ENCODE data around the gene PGPEP1. TPM values are rescaled to one million over a fixed set of nuclear protein-coding genes. Genes with fewer than 3 reads are reported as not detected.

The PGPEP1 gene, protein sequence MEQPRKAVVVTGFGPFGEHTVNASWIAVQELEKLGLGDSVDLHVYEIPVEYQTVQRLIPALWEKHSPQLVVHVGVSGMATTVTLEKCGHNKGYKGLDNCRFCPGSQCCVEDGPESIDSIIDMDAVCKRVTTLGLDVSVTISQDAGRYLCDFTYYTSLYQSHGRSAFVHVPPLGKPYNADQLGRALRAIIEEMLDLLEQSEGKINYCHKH
- 46.5 and 56.5 TPM in 2 replicates for polyA plus RNA-seq (2013)

DNA sequence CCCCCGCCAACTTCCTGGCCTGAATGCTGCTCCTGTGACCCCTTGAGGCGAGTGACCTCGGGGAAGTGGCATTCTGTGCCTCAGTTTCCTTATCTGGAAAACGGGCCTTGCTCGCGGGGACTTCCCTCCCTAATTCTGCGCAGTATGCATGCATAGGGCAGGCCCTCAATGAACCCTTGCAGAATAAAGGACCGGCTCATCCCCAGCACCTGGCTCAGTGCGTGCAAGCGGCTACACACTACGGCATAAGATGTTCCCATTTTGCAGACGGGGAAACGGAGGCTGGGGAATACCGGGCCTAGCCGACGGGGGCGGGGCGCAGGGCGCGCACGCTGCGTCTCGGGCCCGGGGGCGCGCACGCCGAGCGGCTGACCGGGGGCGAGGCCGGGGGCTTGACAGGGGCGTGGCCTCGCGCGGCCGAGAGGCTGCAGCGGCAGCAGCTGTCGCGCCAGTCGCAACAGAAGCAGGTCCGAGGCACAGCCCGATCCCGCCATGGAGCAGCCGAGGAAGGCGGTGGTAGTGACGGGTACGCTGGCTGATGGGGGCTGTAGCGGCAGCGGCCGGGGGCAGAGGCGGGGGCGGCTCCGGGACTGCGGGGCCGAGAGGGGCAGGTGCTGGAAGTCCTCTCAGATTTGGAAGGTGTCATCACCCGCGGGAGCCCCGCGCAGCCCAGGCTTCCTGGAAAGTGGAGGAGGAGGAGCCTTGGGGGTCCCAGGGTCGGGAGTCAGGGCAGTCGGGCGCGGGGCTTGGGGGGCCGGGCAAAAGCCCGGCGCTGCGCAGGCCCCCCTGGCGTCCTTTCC is at the start of gene PGPEP1:
PGPEP1 (plus strand) TSS at position 409 of the 800 bp plus-strand sequence; CDS start at position 493, 84 bp downstream.
- H3K27me3 ChIP-seq (ENCODE audit: insufficient read depth, low read length), result no peaks in the 10 kb centered on the region
- peak within 1 kb of the TSS; percentile 31 for H4K8ac ChIP-seq (ENCODE audit: low read depth, low read length)
- no peak within 1 kb of the TSS for H3K23ac ChIP-seq (ENCODE audit: low read length)
- H2BK5ac ChIP-seq (ENCODE audit: low read depth, low read length, poor library complexity), result no peak within 1 kb of the TSS
- peaks cover 5% of the 10 kb centered on the region for H3K79me1 ChIP-seq (ENCODE audit: low read length)
- H3K18ac ChIP-seq (ENCODE audit: low read length), result peak within 1 kb of the TSS; percentile 3
- no peaks in the 10 kb centered on the region for H3K36me3 ChIP-seq (ENCODE audit: control insufficient read depth in 1 of 2, insufficient read depth in 2 of 2, low read length in 2 of 2)
- H2AK5ac ChIP-seq (ENCODE audit: low read length), result peak within 1 kb of the TSS; percentile 61
- peak; percentile 43 to 70 for DNase-seq
- no peak within 1 kb of the TSS for H2BK120ac ChIP-seq (ENCODE audit: insufficient read depth, low read length, poor library complexity)
- peak within 1 kb of the TSS; percentile 83 for H3K4me3 ChIP-seq (ENCODE audit: low read depth, low read length)
- H3K27ac ChIP-seq (ENCODE audit: low read depth, low read length), result no peak within 1 kb of the TSS
- peak within 1 kb of the TSS; percentile 72 for H2BK12ac ChIP-seq (ENCODE audit: low read length)
- no peaks in the 10 kb centered on the region for H3K9me3 ChIP-seq (ENCODE audit: insufficient read depth, low read depth, low read length)
- no CpG with 5 or more reads among the region's 69 CpGs for WGBS (ENCODE audit: extremely low coverage, insufficient coverage, insufficient read length)
- H3K14ac ChIP-seq (ENCODE audit: low read length), result peak within 1 kb of the TSS; percentile 47
- H3K9ac ChIP-seq (ENCODE audit: low read length), result peak within 1 kb of the TSS; percentile 4
- H3K4ac ChIP-seq (ENCODE audit: low read depth, low read length), result peak within 1 kb of the TSS; percentile 56
- no peaks in the 10 kb centered on the region for H3K79me2 ChIP-seq (ENCODE audit: control insufficient read depth, insufficient read depth, low read length, poor library complexity)
- H4K12ac ChIP-seq (ENCODE audit: low read depth, low read length), result no peak within 1 kb of the TSS
- H3K4me2 ChIP-seq (ENCODE audit: low read length), result peak within 1 kb of the TSS; percentile 91
- peak within 1 kb of the TSS; percentile 72 for H2AFZ ChIP-seq (ENCODE audit: insufficient read depth, low read length, poor library complexity)
- H4K91ac ChIP-seq (ENCODE audit: low read depth, low read length), result peak within 1 kb of the TSS; percentile 56
- peaks cover 10 to 15% of the 10 kb centered on the region in 2 experiments for H3K4me1 ChIP-seq (ENCODE audit: control insufficient read depth in 1 of 2, insufficient read depth in 2 of 2, low read length in 2 of 2)

DNA sequence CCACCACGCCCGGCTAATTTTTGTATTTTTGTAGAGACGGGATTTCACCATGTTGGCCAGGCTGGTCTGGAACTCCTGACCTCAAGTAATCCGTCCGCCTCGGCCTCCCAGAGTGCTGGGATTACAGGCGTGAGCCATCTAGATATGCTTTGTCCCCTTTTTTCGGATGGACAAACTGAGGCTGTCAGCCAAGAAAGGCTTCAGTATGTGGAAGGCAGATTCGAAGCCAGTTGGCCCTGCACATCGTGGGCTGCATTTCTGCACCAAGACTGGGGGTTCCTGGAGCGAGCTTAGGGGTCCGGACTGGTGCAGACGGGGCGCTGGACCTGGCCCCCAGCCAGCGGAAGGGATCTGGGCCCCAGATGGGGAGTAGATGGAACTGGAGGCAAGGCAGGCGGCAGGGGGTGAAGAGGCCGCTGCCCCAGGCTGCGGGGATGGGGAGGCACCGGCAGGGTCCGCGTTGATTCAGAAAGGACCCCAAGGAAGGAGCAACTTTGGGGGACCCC is 49.3 kb upstream of the PGPEP1 start:
- Histone ChIP-seq H2BK120ac (ENCODE audit: insufficient read depth, low read length, poor library complexity) (peak overlapping the region; percentile 97), H3K23ac (ENCODE audit: low read length) (no peak overlapping the region), H3K79me2 (ENCODE audit: control insufficient read depth, insufficient read depth, low read length, poor library complexity) (peaks cover 16% of the 10 kb centered on the region), H2AK5ac (ENCODE audit: low read length) (peak overlapping the region; percentile 99), H4K91ac (ENCODE audit: low read depth, low read length) (peak overlapping the region; percentile 98), H3K36me3 (ENCODE audit: control insufficient read depth in 1 of 2, insufficient read depth in 2 of 2, low read length in 2 of 2) (no peaks in the 10 kb centered on the region), H2BK5ac (ENCODE audit: low read depth, low read length, poor library complexity) (peak overlapping the region; percentile 97), H3K27me3 (ENCODE audit: insufficient read depth, low read length) (no peaks in the 10 kb centered on the region), H3K4ac (ENCODE audit: low read depth, low read length) (peak overlapping the region; percentile 93), H3K4me2 (ENCODE audit: low read length) (peak overlapping the region; percentile 86), H3K27ac (ENCODE audit: low read depth, low read length) (peak overlapping the region; percentile 99), H3K4me3 (ENCODE audit: low read depth, low read length) (no peak overlapping the region), H3K18ac (ENCODE audit: low read length) (peak overlapping the region; percentile 94), H3K4me1 (ENCODE audit: control insufficient read depth in 1 of 2, insufficient read depth in 2 of 2, low read length in 2 of 2) (peaks cover 44 to 46% of the 10 kb centered on the region in 2 experiments), H3K9ac (ENCODE audit: low read length) (peak overlapping the region; percentile 36), H4K12ac (ENCODE audit: low read depth, low read length) (peak overlapping the region; percentile 88), H3K9me3 (ENCODE audit: insufficient read depth, low read depth, low read length) (peaks cover 7% of the 10 kb centered on the region), H4K8ac (ENCODE audit: low read depth, low read length) (peak overlapping the region; percentile 98), H3K79me1 (ENCODE audit: low read length) (peaks cover 58% of the 10 kb centered on the region), H2AFZ (ENCODE audit: insufficient read depth, low read length, poor library complexity) (peak overlapping the region; percentile 82), H3K14ac (ENCODE audit: low read length) (peak overlapping the region; percentile 96), H2BK12ac (ENCODE audit: low read length) (peak overlapping the region; percentile 99)
- no CpG with 5 or more reads among the region's 21 CpGs for WGBS (ENCODE audit: extremely low coverage, insufficient coverage, insufficient read length)
- DNase-seq, result no peak

GRCh38 chr19:18291590-18292461 is 48.6 kb upstream of the PGPEP1 start:
- H2AFZ ChIP-seq (ENCODE audit: insufficient read depth, low read length, poor library complexity), result peak overlapping the region; percentile 82
- H2BK5ac ChIP-seq (ENCODE audit: low read depth, low read length, poor library complexity), result peak overlapping the region; percentile 97
- peaks cover 52% of the 10 kb centered on the region for H3K79me1 ChIP-seq (ENCODE audit: low read length)
- H3K79me2 ChIP-seq (ENCODE audit: control insufficient read depth, insufficient read depth, low read length, poor library complexity), result peaks cover 16% of the 10 kb centered on the region
- peak overlapping the region; percentile 93 for H3K4ac ChIP-seq (ENCODE audit: low read depth, low read length)
- WGBS (ENCODE audit: extremely low coverage, insufficient coverage, insufficient read length), result no CpG with 5 or more reads among the region's 75 CpGs
- H2AK5ac ChIP-seq (ENCODE audit: low read length), result peak overlapping the region; percentile 97
- H3K14ac ChIP-seq (ENCODE audit: low read length), result peak overlapping the region; percentile 96
- H3K4me1 ChIP-seq (ENCODE audit: control insufficient read depth in 1 of 2, insufficient read depth in 2 of 2, low read length in 2 of 2), result peaks cover 39 to 43% of the 10 kb centered on the region in 2 experiments
- H3K36me3 ChIP-seq (ENCODE audit: control insufficient read depth in 1 of 2, insufficient read depth in 2 of 2, low read length in 2 of 2), result no peaks in the 10 kb centered on the region
- peak overlapping the region; percentile 99 for H3K27ac ChIP-seq (ENCODE audit: low read depth, low read length)
- peak overlapping the region; percentile 86 for H3K4me2 ChIP-seq (ENCODE audit: low read length)
- H2BK120ac ChIP-seq (ENCODE audit: insufficient read depth, low read length, poor library complexity), result peak overlapping the region; percentile 97
- no peaks in the 10 kb centered on the region for H3K27me3 ChIP-seq (ENCODE audit: insufficient read depth, low read length)
- peak overlapping the region; percentile 71 for H3K4me3 ChIP-seq (ENCODE audit: low read depth, low read length)
- peak; percentile 77 to 80 for DNase-seq
- H4K91ac ChIP-seq (ENCODE audit: low read depth, low read length), result peak overlapping the region; percentile 98
- peaks cover 7% of the 10 kb centered on the region for H3K9me3 ChIP-seq (ENCODE audit: insufficient read depth, low read depth, low read length)
- H3K18ac ChIP-seq (ENCODE audit: low read length), result peak overlapping the region; percentile 94
- peak overlapping the region; percentile 88 for H4K12ac ChIP-seq (ENCODE audit: low read depth, low read length)
- H2BK12ac ChIP-seq (ENCODE audit: low read length), result peak overlapping the region; percentile 99
- peak overlapping the region; percentile 98 for H4K8ac ChIP-seq (ENCODE audit: low read depth, low read length)
- H3K23ac ChIP-seq (ENCODE audit: low read length), result no peak overlapping the region
- H3K9ac ChIP-seq (ENCODE audit: low read length), result peak overlapping the region; percentile 81

- H4K8ac ChIP-seq (ENCODE audit: low read depth, low read length), result peak overlapping the region; percentile 98
- H3K23ac ChIP-seq (ENCODE audit: low read length), result no peak overlapping the region
- peaks cover 16% of the 10 kb centered on the region for H3K79me2 ChIP-seq (ENCODE audit: control insufficient read depth, insufficient read depth, low read length, poor library complexity)
- H4K91ac ChIP-seq (ENCODE audit: low read depth, low read length), result peak overlapping the region; percentile 98
- H2AFZ ChIP-seq (ENCODE audit: insufficient read depth, low read length, poor library complexity), result peak overlapping the region; percentile 59
- peak overlapping the region; percentile 97 for H2BK5ac ChIP-seq (ENCODE audit: low read depth, low read length, poor library complexity)
- peak overlapping the region; percentile 97 for H2AK5ac ChIP-seq (ENCODE audit: low read length)
- peak overlapping the region; percentile 88 for H2BK12ac ChIP-seq (ENCODE audit: low read length)
- peaks cover 7% of the 10 kb centered on the region for H3K9me3 ChIP-seq (ENCODE audit: insufficient read depth, low read depth, low read length)
- H3K36me3 ChIP-seq (ENCODE audit: control insufficient read depth in 1 of 2, insufficient read depth in 2 of 2, low read length in 2 of 2), result no peaks in the 10 kb centered on the region
- H3K27ac ChIP-seq (ENCODE audit: low read depth, low read length), result peak overlapping the region; percentile 99
- WGBS (ENCODE audit: extremely low coverage, insufficient coverage, insufficient read length), result no CpG with 5 or more reads among the region's 20 CpGs
- H4K12ac ChIP-seq (ENCODE audit: low read depth, low read length), result peak overlapping the region; percentile 87
- peak overlapping the region; percentile 81 for H3K9ac ChIP-seq (ENCODE audit: low read length)
- peaks cover 33 to 37% of the 10 kb centered on the region in 2 experiments for H3K4me1 ChIP-seq (ENCODE audit: control insufficient read depth in 1 of 2, insufficient read depth in 2 of 2, low read length in 2 of 2)
- peaks cover 47% of the 10 kb centered on the region for H3K79me1 ChIP-seq (ENCODE audit: low read length)
- H3K4ac ChIP-seq (ENCODE audit: low read depth, low read length), result peak overlapping the region; percentile 93
- H3K4me2 ChIP-seq (ENCODE audit: low read length), result peak overlapping the region; percentile 86
- peak overlapping the region; percentile 97 for H2BK120ac ChIP-seq (ENCODE audit: insufficient read depth, low read length, poor library complexity)
- H3K27me3 ChIP-seq (ENCODE audit: insufficient read depth, low read length), result no peaks in the 10 kb centered on the region
- H3K18ac ChIP-seq (ENCODE audit: low read length), result peak overlapping the region; percentile 94
- H3K4me3 ChIP-seq (ENCODE audit: low read depth, low read length), result peak overlapping the region; percentile 71
- DNase-seq, result peak; percentile 81 to 86
- peak overlapping the region; percentile 96 for H3K14ac ChIP-seq (ENCODE audit: low read length)
Measured at GRCh38 chr19:18292462-18292809, 48.0 kb upstream of the PGPEP1 start.
